CD1c-positive myeloid dendritic cell (primary cell): ENCODE measurements around the gene CAMK2N1.

ENCODE experiments used
- DNase-seq: peaks from one replicate; pipeline ENCODE4 v3.0.0-alpha.2; 2016; ENCODE audit errors: extremely low spot score

CAMK2N1 gene

DNA sequence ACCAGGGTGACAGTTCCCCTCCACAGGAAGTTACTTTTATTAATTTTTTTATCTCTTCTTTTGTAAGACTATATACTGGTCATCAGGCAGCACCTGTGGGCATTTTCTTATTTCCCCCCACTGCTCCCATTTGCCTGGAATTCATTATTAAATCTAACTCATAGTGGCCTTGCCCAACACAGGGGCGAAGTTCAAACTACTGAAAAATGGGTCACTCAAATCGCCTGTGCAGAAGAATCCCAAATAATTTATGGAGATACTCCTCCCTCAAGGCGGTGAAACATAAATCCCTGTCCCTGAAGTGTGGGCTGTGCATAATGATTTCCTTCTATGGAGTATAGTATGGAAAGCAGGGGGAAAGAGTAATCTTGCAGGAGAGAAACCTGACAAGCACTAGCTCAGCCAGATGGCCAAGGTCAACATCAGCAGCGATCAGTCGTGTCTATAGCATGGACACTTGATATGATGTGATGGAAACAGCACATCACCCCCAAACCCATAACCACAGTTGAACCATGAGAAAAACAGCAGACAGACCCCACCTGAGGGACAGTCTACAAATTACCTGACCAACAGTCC lies 7.9 kb downstream of the CAMK2N1 start:
- DNase-seq, result no peak

DNA sequence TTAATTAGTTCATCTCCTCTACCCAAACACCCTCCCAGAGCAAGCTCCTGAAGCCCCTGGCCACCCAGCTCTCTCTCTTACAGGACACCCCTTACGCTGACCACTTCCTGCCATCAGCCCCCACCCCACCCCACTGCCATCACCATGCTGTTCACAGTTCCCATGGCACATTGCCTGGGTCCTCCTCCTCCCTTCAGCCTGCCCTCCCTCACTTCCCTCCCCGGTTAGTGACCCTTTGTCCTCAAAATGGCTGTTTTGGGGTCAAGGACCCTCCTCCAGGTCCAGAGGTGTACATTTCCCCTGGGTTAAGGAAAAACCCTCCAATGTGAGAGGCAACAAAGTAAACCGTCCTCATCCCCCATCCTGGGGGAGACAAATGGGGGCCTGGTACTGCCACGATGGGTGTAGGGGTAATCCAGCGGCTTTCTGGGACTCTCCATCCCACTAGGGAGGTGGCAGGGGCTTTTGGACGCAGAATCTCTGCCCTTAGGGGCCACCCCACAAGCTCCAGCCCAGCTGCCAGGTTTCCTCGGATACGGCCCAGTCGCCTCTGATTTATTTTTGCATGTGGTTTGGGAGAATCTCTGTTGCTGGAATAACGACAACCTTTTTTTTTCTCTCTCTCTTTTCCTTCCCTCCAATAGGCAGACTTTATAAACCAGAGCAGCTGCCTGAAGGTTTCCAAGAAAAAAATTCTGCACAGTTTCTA lies 8.5 kb downstream of the CAMK2N1 start:
- DNase-seq, result no peak

DNA sequence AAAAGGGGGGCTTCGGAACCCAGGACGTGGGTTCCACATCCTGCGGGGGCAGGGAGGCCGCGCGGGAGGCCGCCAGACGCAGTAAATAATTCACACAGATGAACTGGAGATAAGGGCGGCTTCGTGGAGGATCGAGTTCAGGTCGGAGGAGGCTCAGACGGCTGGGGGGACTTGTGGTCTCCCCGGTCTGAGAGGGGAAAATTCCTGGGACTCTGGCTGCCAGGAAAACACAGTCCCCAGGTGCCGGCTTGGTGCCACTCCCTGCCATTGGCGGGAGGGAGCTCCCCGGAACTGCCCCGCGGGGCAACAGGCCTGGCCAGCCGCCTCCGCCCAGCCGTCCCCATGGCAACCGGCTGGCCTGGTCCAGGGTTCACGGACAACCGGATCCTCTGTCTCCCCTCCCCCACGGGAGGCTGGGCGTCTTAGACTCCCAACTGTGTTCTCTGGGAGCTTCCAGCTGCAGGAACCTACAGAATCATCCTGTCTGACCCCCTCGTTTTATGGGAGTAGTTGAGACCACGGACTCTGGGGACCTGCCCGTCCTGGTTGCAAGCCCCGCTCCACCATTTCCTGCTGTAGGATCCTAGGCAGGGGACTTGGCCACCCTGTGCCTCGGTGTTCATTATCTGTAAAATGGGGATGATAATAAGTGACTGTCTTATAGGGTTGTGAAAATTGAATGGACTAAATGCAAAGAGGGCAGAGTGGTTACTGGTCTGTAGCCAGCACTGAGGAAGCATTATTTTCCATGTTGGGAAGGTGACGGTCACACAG lies 9.6 kb downstream of the CAMK2N1 start:
- no peak for DNase-seq

DNA sequence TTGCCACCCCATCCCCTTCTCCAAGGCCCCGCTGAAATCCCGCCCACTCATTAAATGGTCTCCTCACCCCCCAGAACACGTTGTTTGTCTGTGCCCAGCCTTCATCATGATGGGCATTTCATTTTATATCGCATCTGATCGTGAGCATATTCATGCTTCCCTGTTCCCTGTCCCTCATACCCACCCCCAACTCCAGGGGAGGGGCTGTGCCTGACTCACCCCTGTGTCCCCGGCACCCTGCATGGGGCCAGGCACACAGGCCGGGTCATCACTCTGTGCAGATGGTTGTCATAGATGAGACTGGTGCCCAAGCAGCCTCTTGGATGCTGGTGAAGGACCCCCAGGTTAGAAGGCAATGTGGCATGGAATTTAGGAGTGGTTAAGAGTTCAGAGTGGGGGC lies 11.0 kb downstream of the CAMK2N1 start:
- DNase-seq, result no peak

DNA sequence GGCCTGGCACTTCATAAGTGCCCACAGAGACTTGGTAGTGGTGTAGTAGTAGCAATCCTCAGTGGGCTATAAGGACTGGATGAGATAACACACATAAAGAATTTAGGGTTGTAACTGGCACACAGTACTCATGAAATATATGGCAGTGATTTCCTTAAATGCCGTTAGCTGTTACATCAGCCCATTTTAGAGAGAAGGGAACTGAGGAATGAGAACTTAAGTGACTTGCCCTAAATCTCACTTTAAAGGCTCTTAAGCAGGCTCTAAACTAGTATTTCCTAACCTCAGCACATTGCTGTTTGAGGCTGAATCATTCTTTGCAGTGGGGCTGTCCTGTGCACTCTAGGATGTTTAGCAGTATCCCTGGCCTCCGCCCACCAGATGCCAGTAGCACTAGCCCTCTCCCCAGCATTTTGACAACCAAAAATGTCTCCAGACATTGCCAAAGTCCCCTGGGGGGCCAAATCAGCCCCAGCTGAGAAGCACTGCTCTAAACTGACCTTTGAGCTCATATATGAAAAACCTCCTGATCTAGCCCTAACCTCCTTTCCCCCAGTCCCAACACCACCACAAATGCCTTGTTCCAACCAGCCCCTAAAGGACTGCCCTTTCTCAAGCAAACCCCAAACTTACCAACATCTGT lies 11.6 kb downstream of the CAMK2N1 start:
- DNase-seq, result no peak

DNA sequence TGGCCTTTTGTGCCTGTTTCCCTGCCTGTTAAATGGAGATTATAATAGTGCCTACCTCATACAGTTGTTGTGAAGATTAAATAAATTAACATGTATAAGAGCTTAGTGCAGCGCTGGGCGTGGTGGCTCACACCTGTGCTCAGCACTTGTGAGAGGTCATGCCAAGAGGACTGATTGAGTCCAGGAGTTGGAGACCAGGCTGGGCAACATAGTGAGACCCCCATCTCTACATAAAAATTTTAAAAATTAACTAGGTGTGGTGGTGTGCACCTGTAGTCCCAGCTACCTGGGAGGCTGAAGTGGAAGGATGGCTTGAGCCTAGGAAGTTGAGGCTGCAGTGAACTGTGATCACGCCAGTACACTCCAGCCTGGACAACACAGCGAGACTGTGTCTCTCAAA lies 12.1 kb downstream of the CAMK2N1 start:
- no peak for DNase-seq

DNA sequence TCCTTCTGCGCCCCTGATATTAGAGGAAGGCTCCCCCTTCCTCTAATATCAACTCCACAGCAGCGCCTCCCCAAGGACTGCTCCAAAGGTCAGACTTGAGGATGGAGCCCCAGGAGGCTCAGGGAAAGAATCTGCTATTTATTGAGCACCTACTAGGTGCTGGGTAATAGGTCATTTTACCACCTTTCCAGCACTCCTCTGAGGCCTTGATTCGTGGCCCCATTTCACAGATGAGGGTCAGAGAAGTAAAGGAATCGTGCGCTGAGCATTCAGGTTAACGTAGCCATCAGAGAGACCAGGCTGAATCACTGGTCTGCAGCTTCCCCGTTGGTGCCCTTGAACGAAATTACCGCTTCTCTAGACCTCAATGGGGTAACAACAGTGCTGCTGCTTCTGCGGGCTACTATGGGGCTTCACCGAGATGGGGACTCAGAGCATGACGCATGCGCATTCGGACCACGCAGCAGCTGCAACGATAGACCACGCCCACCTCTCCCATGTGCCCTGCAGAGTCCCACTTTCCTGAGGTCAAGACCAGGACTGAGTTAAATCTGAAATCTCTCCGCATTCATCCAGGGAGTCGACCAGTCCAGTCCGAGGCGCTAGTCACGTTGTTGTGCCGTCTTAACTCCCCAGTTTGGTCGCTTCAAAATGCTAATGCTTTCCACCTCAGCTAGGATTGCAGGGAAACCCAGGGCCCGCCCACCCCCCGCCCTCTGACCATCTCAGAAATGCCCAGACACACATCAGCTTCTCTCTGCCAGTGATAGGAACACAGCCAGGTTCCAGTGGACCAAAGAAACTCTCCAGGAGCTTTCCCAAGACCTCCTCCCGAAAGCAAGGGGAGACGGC lies 12.9 kb downstream of the CAMK2N1 start:
- DNase-seq, result peak; percentile 10

DNA sequence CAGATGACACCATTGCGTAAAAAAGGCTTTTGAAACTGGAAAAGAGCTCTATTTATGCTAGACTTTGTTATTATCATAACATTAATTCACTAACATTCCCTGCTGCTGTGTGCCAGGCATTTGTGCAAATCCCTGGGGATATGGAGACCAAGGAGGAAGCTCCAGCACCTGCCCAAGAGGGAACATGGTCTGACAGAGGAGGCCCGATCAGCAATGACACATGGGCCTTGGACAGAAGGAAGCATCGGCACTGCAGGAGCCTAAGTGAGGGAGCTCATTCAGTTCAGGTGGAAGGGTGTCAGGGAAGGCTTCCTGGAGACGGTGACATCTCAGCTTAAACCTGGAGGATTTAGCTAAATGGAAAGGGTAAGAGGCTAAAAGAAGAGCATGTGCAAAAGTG lies 13.9 kb downstream of the CAMK2N1 start:
- no peak for DNase-seq

DNA sequence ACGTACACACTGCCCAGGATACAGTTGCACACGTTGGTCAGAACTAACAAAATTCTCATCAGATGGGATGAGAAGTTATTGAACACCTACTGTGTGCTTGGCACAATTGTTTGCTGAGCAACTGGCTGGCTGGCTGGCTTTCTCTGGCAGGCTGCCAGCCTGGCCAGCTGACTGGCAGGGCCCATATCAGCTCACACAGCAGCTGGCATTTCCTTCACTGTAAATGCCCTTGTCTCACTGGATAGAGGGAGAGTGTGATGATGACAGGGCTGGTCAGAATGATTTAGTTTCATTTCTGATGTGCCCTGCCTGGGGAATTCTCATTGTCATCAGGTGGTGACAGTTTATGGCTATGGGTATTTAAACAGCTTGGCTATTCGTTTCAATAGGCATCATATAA lies 15.8 kb downstream of the CAMK2N1 start:
- no peak for DNase-seq

DNA sequence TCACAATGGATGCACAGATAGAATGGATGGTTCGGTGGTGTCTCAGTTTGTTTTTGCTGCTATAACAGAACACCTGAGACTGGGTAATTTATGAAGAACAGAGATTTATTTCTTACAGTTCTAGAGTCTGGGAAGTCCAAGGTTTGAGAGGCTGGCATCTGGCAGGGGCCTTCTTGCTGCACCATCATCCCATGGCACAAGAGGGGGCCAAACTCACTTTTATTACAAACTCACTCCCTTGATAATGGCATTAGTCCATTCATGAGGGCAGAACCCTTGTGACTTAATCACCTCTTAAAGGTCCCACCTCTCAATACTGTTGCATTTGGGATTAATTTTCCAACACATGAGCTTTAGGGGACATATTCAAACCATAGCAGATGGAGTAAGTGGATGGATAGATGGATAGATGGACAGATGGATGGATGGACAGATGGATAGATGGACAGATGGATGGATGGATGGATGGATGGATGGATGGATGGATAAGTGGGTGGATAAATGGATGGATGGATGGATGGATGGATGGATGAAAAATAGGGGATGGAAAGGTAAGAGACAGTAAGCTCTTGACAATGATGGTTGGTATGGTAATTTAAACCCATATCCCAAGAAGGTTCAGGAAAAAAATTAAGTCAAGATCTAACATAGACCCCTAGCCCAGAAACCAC lies 16.5 kb downstream of the CAMK2N1 start:
- no peak for DNase-seq

DNA sequence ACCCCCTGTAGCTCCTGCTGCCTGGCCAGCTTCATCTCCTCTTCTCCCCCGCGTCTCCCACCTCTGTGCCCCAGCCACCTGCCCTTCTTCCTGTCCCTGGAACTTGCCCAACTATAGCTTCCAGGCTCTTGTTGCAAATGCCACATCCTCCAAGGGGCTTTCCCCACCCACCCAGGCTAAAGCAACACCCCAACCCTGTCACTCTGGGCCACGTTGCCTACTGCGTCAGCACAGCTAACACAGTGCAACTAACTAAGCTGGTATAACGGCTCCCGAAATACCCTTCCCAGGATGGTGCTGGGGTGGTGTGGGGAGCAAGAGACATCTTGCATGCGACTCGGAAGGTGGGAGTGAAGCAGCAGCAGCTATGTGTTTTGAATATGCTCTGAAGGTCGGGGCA lies 19.7 kb downstream of the CAMK2N1 start:
- no peak for DNase-seq

DNA sequence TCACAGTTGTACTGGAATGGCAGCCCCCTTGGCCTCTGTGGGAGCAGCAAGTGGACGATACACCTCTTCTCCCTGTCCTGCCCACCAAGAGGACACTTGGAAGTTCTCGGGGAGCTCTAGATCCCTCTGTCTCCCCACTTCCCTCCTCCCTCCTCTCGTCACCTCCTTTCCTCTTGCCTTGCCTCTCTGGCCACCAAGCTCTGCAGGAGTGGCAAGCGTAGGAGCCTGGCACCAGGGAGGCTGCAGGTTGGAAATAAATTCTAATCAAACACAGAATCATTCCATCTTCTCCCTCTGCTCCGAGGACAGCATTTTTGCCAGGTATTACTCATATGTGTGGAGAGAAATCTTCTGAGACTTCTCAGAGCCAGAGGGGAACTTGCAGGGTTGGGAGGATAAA lies 20.8 kb downstream of the CAMK2N1 start:
- DNase-seq, result no peak

DNA sequence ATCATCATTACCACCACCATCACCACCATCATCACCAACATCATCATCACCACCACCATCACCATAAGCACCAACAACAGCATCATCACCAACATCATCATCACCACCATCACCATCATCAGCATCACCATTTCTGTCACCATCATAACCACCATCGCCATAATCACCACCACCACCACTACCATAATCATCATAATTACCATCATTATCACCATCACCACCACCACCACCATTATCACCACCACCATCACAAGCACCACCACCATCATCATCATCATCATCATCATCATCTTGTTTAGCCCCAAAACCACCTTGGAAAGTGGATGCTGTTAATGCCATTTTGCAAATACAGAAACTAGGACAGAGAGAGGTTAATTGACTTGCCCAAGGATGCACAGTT lies 22.5 kb downstream of the CAMK2N1 start:
- DNase-seq, result no peak

DNA sequence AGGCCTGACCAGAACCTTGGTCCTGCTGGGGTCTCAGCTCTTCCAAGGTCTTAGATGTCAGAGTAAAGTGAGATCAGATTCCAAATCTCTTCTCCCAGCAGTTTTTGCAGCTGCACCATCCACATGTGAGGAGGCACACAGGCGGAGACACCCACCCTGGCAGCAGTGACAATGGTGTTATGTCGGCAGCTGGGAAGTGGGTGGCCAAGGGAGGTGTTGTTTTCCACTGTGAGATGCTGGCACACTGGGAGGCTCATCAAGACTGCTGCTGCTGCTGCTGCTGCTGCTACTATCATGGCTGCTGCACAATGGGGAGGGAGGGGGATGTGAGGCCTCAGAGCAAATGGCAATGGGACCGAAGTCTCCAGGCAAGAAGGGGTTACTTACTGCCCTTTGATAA lies 23.6 kb downstream of the CAMK2N1 start:
- no peak for DNase-seq

DNA sequence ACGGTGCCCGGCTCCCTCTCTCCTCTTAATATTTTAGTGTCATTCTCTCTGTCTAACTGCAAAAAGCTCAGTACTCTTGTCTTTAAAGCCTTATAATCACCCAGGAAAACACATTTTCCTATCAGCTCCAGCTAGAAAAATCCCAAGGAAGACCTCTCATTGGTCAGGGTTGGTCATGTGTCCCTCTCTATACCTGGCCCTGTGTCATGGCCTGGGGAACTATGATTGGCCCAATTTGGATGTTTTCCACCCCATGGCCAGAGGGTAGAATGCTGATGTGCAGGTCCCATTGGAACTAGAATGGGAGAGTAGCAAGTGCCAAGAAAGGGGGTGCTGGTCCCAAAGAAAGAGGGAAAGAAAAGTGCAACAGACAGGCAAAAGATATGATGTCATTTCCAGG lies 27.3 kb downstream of the CAMK2N1 start:
- DNase-seq, result no peak

DNA sequence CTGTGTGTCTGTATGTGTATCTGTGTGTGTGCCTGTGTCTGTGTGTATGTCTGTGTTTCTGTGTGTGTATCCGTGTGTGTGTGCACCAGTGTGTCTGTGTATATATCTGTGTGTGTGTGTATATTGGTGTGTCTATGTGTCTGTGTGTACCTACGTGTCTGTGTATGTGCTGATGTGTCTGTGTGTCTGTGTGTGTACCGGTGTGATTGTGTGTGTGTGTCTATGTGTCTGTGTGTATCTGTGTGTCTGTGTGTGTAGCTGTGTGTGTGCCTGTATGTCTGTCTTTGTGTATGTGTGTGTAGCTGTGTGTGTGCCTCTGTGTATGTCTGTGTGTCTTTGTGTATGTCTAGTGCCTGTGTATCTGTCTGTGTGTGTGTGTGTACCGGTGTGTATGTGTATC lies 32.0 kb downstream of the CAMK2N1 start:
- DNase-seq, result no peak

DNA sequence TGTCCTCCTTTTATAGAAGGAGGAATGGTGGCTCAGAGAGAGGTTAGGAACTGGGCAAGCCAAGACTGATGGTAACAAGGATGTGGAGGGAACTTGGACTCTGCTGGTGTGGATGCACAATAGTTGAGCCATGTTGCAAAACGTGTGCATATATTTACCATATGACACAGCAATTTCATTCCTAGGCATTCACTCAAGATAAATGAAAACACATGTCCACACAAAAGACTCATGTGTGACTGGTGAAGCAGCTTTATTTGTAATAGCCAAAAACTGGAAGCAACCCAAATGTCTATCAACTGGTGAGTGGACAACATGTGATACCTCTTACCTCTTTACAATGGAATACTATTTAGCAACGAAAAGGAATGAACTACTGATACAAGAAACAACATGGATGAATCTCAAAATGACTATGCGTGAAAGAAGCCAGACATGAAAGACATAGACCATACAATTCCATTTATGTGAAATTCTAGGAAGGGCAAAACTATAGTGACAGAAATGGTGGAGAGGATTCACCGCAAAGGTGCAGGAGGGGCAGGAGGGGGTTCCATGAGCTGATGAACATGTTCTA lies 36.2 kb downstream of the CAMK2N1 start:
- DNase-seq, result no peak

DNA sequence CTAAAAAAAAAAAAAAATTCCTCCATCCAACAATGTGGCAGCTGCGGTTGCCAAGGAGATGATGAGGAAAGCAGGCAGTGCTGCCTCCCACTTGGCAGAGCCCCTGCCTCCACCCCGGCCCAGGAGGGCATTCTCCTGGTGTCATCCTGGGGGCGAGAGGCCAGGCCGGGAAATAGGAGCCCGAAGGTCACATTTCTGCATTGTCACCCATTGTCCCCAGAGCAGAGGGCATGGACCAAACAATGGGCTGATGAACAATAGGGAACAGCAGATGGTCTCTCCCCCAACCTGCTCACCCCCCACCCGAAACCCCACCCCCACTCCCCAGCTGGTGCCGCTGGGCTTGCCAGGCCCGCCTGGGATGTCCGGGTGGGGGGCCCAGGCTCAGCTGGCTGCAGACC lies 37.3 kb downstream of the CAMK2N1 start:
- no peak for DNase-seq

DNA sequence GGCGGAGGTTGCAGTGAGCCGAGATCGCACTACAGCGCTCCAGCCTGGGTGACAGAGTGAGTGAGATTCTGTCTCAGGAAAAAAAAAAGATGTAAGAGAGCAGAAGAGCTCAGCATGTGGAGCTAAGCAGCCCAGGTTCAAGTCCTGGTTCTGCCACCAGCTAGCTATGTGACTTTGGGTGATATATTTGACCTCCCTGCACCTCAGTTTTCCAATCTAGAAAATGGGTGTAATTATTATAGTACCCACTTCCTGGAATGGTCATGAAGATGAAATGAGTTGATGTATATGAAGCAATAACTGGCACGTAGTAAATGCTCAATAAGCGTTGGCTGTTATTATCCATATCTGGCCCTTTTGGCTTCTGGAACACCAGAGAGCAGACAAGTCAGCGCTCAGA lies 38.2 kb downstream of the CAMK2N1 start:
- no peak for DNase-seq

DNA sequence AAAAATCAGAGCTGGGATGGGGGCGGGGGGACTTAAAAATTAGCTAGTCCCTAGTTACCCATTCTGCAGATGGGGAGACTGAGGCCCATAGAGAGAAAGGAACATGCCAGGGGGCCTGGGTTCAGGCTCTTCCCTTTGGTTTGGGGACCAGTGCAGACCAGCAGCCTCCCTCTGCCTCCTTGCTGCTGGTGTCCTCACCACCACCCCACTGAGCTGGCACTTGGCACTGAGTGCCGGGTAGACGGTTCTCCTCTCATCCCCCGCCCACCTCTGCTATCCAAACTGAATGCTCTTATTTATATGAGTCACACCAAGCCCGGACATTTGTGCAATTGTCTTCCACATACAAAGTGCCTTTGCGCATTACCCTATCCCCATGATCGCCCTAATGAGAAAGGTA lies 39.2 kb downstream of the CAMK2N1 start:
- DNase-seq, result no peak

DNA sequence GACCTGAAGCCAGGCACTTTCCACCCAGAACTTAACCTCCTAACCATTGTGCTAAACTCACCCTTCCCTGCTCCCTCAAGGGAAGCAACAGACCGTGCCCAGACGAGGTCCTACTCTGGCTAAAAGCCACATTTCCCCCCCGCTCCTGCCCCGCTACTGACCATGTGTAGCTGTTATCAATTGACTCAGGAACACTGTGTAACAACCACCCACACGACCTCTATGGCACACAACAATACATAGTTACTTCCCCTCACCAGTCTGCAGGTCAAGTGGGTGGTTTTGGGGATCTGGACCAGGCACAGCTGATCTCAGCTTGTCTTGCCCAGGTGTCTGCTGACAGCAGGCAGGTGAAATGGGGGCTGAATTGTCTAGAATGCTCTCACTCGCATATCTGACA lies 40.1 kb downstream of the CAMK2N1 start:
- no peak for DNase-seq
